IMR-90 (cell line): ENCODE measurements around the gene NOS1AP. TPM values are rescaled to one million over a fixed set of nuclear protein-coding genes. Genes with fewer than 3 reads are reported as not detected.

Experiments
- ATAC-seq: fragments of 200-7000 bp; cut with Tn5 transposase; 2 replicates; pipeline ENCODE4 v1.9.1; 2020; ENCODE audit warnings: low read depth, mild to moderate bottlenecking, moderate library complexity
- BruUV-seq: library from RNA; stranded (reverse); fragments of 400-500 nt; replicated peaks from 2 replicates; lab custom pipeline; 2021; lab: Mats Ljungman, UMichigan
- CTCF ChIA-PET: fragments of 300-600 bp; formaldehyde crosslinking; extraction: SDS; loops from one replicate; lab custom pipeline; 2021; ENCODE audit warnings: antibody characterized with exemption; lab: Yijun Ruan, JAX
- POLR2A ChIA-PET: fragments of 300-600 bp; sonication (Branson Sonifier 250); formaldehyde crosslinking; loops from one replicate; lab custom pipeline; 2022; ENCODE audit warnings: antibody characterized with exemption; ENCODE audit not compliant: unreplicated experiment; lab: Charles Lee
- DNase-seq: peaks from one replicate; pipeline ENCODE4 v3.0.0; 2013
- H2AFZ ChIP-seq: replicated peaks from 2 replicates; pipeline ENCODE3; 2013; ENCODE audit warnings: low read length, mild to moderate bottlenecking; ENCODE audit not compliant: poor library complexity
- H2AK5ac ChIP-seq: 2 replicates; pipeline ENCODE4 v1.6.1; 2013; ENCODE audit warnings: low read depth, low read length, inconsistent platforms
- H2AK9ac ChIP-seq: replicated peaks from 2 replicates; pipeline ENCODE3; 2013; ENCODE audit warnings: mild to moderate bottlenecking, low read depth, low read length, moderate library complexity; ENCODE audit not compliant: poor library complexity
- H2BK120ac ChIP-seq: 2 replicates; pipeline ENCODE4 v1.6.1; 2013; ENCODE audit warnings: low read depth, low read length, inconsistent platforms
- H2BK15ac ChIP-seq: 3 replicates; pipeline ENCODE4 v1.6.1; 2013; ENCODE audit warnings: low read depth, low read length, inconsistent platforms
- H2BK20ac ChIP-seq: 2 replicates; pipeline ENCODE4 v1.6.1; 2013; ENCODE audit warnings: low read depth, mild to moderate bottlenecking, inconsistent platforms, low read length, moderate library complexity
- H2BK5ac ChIP-seq: 2 replicates; pipeline ENCODE4 v1.6.1; 2013; ENCODE audit warnings: mild to moderate bottlenecking, low read depth, low read length, inconsistent platforms; ENCODE audit not compliant: poor library complexity, severe bottlenecking
- H3K14ac ChIP-seq: replicated peaks from 2 replicates; pipeline ENCODE4 v1.6.1; 2013; ENCODE audit warnings: low read depth, low read length, inconsistent platforms
- H3K18ac ChIP-seq: 2 replicates; pipeline ENCODE4 v1.6.1; 2013; ENCODE audit warnings: low read depth, low read length, control low read depth
- H3K23ac ChIP-seq: 2 replicates; pipeline ENCODE4 v1.6.1; 2013; ENCODE audit warnings: low read depth, low read length, inconsistent platforms
- H3K27ac ChIP-seq: 2 replicates; pipeline ENCODE4 v1.5.1; 2013; ENCODE audit warnings: mild to moderate bottlenecking, control low read depth, low read length; ENCODE audit not compliant: insufficient read depth
- H3K27me3 ChIP-seq: 2 replicates; pipeline ENCODE4 v1.6.1; 2013; ENCODE audit warnings: low read length; ENCODE audit not compliant: control insufficient read depth, insufficient read depth
- H3K36me3 ChIP-seq: 2 replicates; pipeline ENCODE4 v1.6.1; 2013; ENCODE audit warnings: low read length, mixed read lengths; ENCODE audit not compliant: control insufficient read depth, insufficient read depth
- H3K4ac ChIP-seq: 2 replicates; pipeline ENCODE4 v1.6.1; 2013; ENCODE audit warnings: low read depth, low read length, inconsistent platforms
- H3K4me1 ChIP-seq: 2 replicates; pipeline ENCODE4 v1.6.1; 2013; ENCODE audit warnings: low read length, mixed read lengths; ENCODE audit not compliant: control insufficient read depth, insufficient read depth
- H3K4me2 ChIP-seq: 2 replicates; pipeline ENCODE4 v1.6.1; 2013; ENCODE audit warnings: low read depth, mild to moderate bottlenecking, control low read depth, low read length, moderate library complexity
- H3K4me3 ChIP-seq: 2 replicates; pipeline ENCODE4 v1.5.1; 2013; ENCODE audit warnings: low read depth, mild to moderate bottlenecking, control low read depth, low read length, moderate library complexity; ENCODE audit not compliant: insufficient read depth
- H3K56ac ChIP-seq: 2 replicates; pipeline ENCODE4 v1.6.1; 2013; ENCODE audit warnings: low read length, inconsistent platforms; ENCODE audit not compliant: insufficient read depth; ENCODE audit errors: extremely low read depth
- H3K79me1 ChIP-seq, 2 experiments: 2 replicates each; pipeline ENCODE4 v1.6.1; 2013; ENCODE audit warnings: low read length in 2 of 2, inconsistent platforms in 1 of 2, low read depth in 1 of 2
- H3K9ac ChIP-seq: 2 replicates; pipeline ENCODE4 v1.6.1; 2013; ENCODE audit warnings: low read depth, low read length, control low read depth
- H3K9me1 ChIP-seq: 2 replicates; pipeline ENCODE4 v1.6.1; 2013; ENCODE audit warnings: low read length, inconsistent platforms; ENCODE audit not compliant: insufficient read depth
- H3K9me3 ChIP-seq: 2 replicates; pipeline ENCODE4 v1.6.1; 2013; ENCODE audit warnings: low read length; ENCODE audit not compliant: control insufficient read depth, insufficient read depth
- H4K20me1 ChIP-seq: 2 replicates; pipeline ENCODE4 v1.6.1; 2013; ENCODE audit warnings: low read length, inconsistent platforms; ENCODE audit not compliant: insufficient read depth
- H4K5ac ChIP-seq: 2 replicates; pipeline ENCODE4 v1.6.1; 2013; ENCODE audit warnings: mild to moderate bottlenecking, low read depth, low read length, control low read depth
- H4K8ac ChIP-seq, 2 experiments: 2 replicates each; pipeline ENCODE4 v1.6.1; 2013; ENCODE audit warnings: low read depth in 2 of 2, low read length in 2 of 2, control low read depth in 1 of 2, inconsistent platforms in 1 of 2
- H4K91ac ChIP-seq: 2 replicates; pipeline ENCODE4 v1.6.1; 2013; ENCODE audit warnings: low read depth, low read length, inconsistent platforms; ENCODE audit not compliant: insufficient read depth
- CHD1 ChIP-seq: IDR thresholded peaks from 2 replicates; pipeline ENCODE4 v1.6.1; 2012; ENCODE audit warnings: low read depth, low read length, improper control_type of control experiment
- CTCF ChIP-seq: conservative IDR thresholded peaks from 2 replicates; pipeline ENCODE4 v1.5.1; 2012; ENCODE audit warnings: mild to moderate bottlenecking, low read depth, low read length, improper control_type of control experiment
- ELK1 ChIP-seq: fragments of 150-350 bp; IDR thresholded peaks from 2 replicates; pipeline ENCODE4 v1.6.1; 2016; ENCODE audit warnings: low read depth, mild to moderate bottlenecking, low read length, moderate library complexity, borderline replicate concordance
- FOS ChIP-seq: fragments of 150-350 bp; IDR thresholded peaks from 2 replicates; pipeline ENCODE4 v1.6.1; 2016; ENCODE audit warnings: low read depth, low read length
- MAFK ChIP-seq: IDR thresholded peaks from 2 replicates; pipeline ENCODE4 v1.6.1; 2012; ENCODE audit warnings: low read depth, low read length, improper control_type of control experiment
- MAZ ChIP-seq: IDR thresholded peaks from 2 replicates; pipeline ENCODE4 v1.6.1; 2012; ENCODE audit warnings: low read depth, mild to moderate bottlenecking, low read length, improper control_type of control experiment, moderate library complexity, borderline replicate concordance
- MXI1 ChIP-seq: IDR thresholded peaks from 2 replicates; pipeline ENCODE4 v1.6.1; 2012; ENCODE audit warnings: low read depth, mild to moderate bottlenecking, low read length, moderate library complexity, borderline replicate concordance
- NFE2L2 ChIP-seq: fragments of 150-350 bp; IDR thresholded peaks from 2 replicates; pipeline ENCODE4 v1.6.1; 2016; ENCODE audit warnings: low read depth, mild to moderate bottlenecking, low read length
- POLR2A ChIP-seq: IDR thresholded peaks from 2 replicates; pipeline ENCODE4 v1.6.1; 2012; ENCODE audit warnings: mild to moderate bottlenecking, low read depth, low read length
- RAD21 ChIP-seq: IDR thresholded peaks from 2 replicates; pipeline ENCODE4 v1.6.1; 2012; ENCODE audit warnings: low read length, improper control_type of control experiment
- RCOR1 ChIP-seq: IDR thresholded peaks from 2 replicates; pipeline ENCODE4 v1.6.1; 2012; ENCODE audit warnings: mild to moderate bottlenecking, low read length, improper control_type of control experiment; ENCODE audit not compliant: insufficient replicate concordance
- RFX5 ChIP-seq: IDR thresholded peaks from 2 replicates; pipeline ENCODE4 v1.8.0; 2012; ENCODE audit warnings: low read depth, mild to moderate bottlenecking, low read length, moderate library complexity
- SMC3 ChIP-seq: fragments of 150-350 bp; IDR thresholded peaks from 2 replicates; pipeline ENCODE4 v1.6.1; 2016; ENCODE audit warnings: low read depth, mild to moderate bottlenecking, antibody characterized with exemption, low read length, moderate library complexity
- USF2 ChIP-seq: fragments of 150-350 bp; IDR thresholded peaks from 2 replicates; pipeline ENCODE4 v1.6.1; 2017; ENCODE audit warnings: mild to moderate bottlenecking, antibody characterized with exemption, low read length, low read depth
- WGBS, 2 experiments: methylation state at CpG; one replicate each; pipeline versions ENCODE4 v1.1.5 to v1.1.7; 2013; ENCODE audit warnings: missing lambda C conversion rate in 2 of 2; ENCODE audit not compliant: insufficient read length in 1 of 2; ENCODE audit errors: extremely low coverage in 2 of 2; 5-methylcytosine and 5-hydroxymethylcytosine counted together
- dilution Hi-C: fragments of 300-500 bp; cut with HindIII; formaldehyde crosslinking; loops from one replicate; pipeline ENCODE4 v1.14.3; 2018; ENCODE audit warnings: low sequenced_read_pairs; ENCODE audit not compliant: unreplicated experiment
- in situ Hi-C: fragments of 300-500 bp; cut with MboI; formaldehyde crosslinking; loops from 3 replicates; pipeline ENCODE4 v1.14.3; 2019; ENCODE audit warnings: low sequenced_read_pairs, inconsistent platforms, mixed read lengths
- intact Hi-C: fragments of 100-400 bp; cut with micrococcal nuclease; formaldehyde crosslinking; loops from 2 replicates; pipeline ENCODE4 v1.10.0; 2022
- polyA plus RNA-seq, 3 experiments: library from polyadenylated mRNA; depleted of rRNA; stranded (reverse); fragments of >200 nt; gene quantifications; 2 replicates each; pipeline ENCODE4 v1.2.3, GENCODE V29; 2012; ENCODE audit warnings: low replicate concordance in 1 of 3
- total RNA-seq: library from RNA; depleted of rRNA; stranded (reverse); fragments of >200 nt; gene quantifications from 2 replicates; pipeline ENCODE4 v1.2.3, GENCODE V29; 2012

Gene NOS1AP
- total and polyA plus RNA-seq, 2 of the 4 experiments (the other 2 are of a cell fraction): 0.18 to 0.19 TPM

GRCh38 chr1:162094271-162094670 is 24.8 kb downstream of the NOS1AP start:
- peaks cover 6% of the 10 kb centered on the region for H3K4me1 ChIP-seq
- ATAC-seq: peak; percentile 49
- no peak overlapping the region for H2BK15ac ChIP-seq
- peak overlapping the region; percentile 86 for H2BK120ac ChIP-seq
- no CpG with 5 or more reads among the region's 1 CpG for WGBS, 2 experiments
- 0 out of 2 replicates have a peak overlapping the region, but pooled peaks have one; percentile 68 for H4K5ac ChIP-seq
- no peaks in the 10 kb centered on the region for H4K20me1 ChIP-seq
- no peak overlapping the region for H3K23ac ChIP-seq
- H2BK20ac ChIP-seq: 0 out of 2 replicates have a peak overlapping the region, but pooled peaks have one; percentile 6
- BruUV-seq: no TSS peak
- no peak overlapping the region for H2AFZ ChIP-seq
- H4K91ac ChIP-seq: no peak overlapping the region; the same call in 1 of the 2 replicates
- H3K4ac ChIP-seq: peak overlapping the region; percentile 82; the same call in 1 of the 2 replicates
- ChIA-PET CTCF (no interaction called here), POLR2A (no interaction called here)
- H3K9me1 ChIP-seq: no peaks in the 10 kb centered on the region
- dilution Hi-C loops: no loop called here
- in situ Hi-C loops: no loop called here
- intact Hi-C loops: no loop called here
- peak overlapping the region; percentile 87 for H3K18ac ChIP-seq
- no peak for TF ChIP-seq RAD21
- no peak for TF ChIP-seq SMC3
- TF ChIP-seq FOS: no peak
- no peak for TF ChIP-seq NFE2L2
- no peak for TF ChIP-seq ELK1
- TF ChIP-seq CTCF: no peak
- TF ChIP-seq CHD1: no peak
- TF ChIP-seq MAFK: no peak
- TF ChIP-seq USF2: no peak
- TF ChIP-seq MXI1: no peak
- no peak for TF ChIP-seq MAZ
- TF ChIP-seq POLR2A: no peak
- TF ChIP-seq RFX5: no peak
- TF ChIP-seq RCOR1: no peak
- no peak overlapping the region for H2AK9ac ChIP-seq
- H3K4me2 ChIP-seq: no peak overlapping the region
- no peaks in the 10 kb centered on the region for H3K79me1 ChIP-seq
- no peak overlapping the region for H3K27ac ChIP-seq
- H3K36me3 ChIP-seq: no peaks in the 10 kb centered on the region
- H2BK5ac ChIP-seq: no peak overlapping the region
- H3K27me3 ChIP-seq: peaks cover 3% of the 10 kb centered on the region
- peak; percentile 12 for DNase-seq
- no peaks in the 10 kb centered on the region for H3K9me3 ChIP-seq
- no peak overlapping the region for H3K14ac ChIP-seq
- no peak overlapping the region for H4K8ac ChIP-seq
- no peak overlapping the region for H3K9ac ChIP-seq
- H3K4me3 ChIP-seq: no peak overlapping the region
- H2AK5ac ChIP-seq: no peak overlapping the region
- H3K56ac ChIP-seq: no peak overlapping the region
